ENCODE measurements around the gene DCLK1. TPM values are rescaled to one million over a fixed set of nuclear protein-coding genes. Genes with fewer than 3 reads are reported as not detected.

The DCLK1 gene
- total RNA-seq, 1 experiment from 2014 or later: not detected

DNA sequence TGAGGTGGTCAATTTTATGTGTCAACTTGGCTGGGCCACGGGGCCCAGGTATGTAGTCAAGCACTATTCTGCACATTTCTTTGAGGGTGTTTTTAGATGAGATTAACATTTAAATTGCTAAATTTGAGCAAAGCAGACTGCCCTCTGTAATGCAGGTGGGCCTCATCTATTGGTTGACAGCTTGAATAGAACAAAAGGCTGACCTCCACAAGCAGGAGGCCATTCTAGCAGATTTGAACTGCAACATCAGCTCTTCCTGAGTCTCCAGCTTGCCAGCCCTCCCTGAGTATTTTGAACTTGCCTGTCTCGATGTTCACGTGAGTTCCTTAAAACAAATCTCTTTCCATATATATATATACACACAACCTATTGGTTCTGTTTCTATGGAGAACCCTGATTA, 134.8 kb downstream of the DCLK1 start:
- Mint-ChIP-seq H3K36me3 (ENCODE audit: insufficient read depth, unreplicated experiment) (no peaks in the 10 kb centered on the region), H3K4me1 (ENCODE audit: low read depth, unreplicated experiment) (no peaks in the 10 kb centered on the region), H3K4me3 (ENCODE audit: unreplicated experiment) (no peak overlapping the region), H3K27me3 (ENCODE audit: insufficient read depth, unreplicated experiment) (peaks cover 4% of the 10 kb centered on the region), H3K27ac (ENCODE audit: unreplicated experiment) (no peak overlapping the region), H3K9me3 (ENCODE audit: unreplicated experiment) (no peaks in the 10 kb centered on the region)
- Histone ChIP-seq H3K27me3 (replicated peaks; ENCODE audit: control insufficient read depth, insufficient read depth, low read length) (no peaks in the 10 kb centered on the region), H3K36me3 (ENCODE audit: control insufficient read depth, insufficient read depth, low read length) (no peaks in the 10 kb centered on the region), H3K9me3 (no peaks in the 10 kb centered on the region), H3K4me3 (ENCODE audit: low read depth, low read length) (no peak overlapping the region), H3K4me1 (no peaks in the 10 kb centered on the region)
- ChIA-PET CTCF (no interaction called here), POLR2A (no interaction called here)
- no TSS peak for BruUV-seq (replicated peaks)
- DNase-seq: no peak
- intact Hi-C loops (cut with micrococcal nuclease; ENCODE audit: unreplicated experiment): no loop called here
- TF ChIP-seq, protein P1, sequence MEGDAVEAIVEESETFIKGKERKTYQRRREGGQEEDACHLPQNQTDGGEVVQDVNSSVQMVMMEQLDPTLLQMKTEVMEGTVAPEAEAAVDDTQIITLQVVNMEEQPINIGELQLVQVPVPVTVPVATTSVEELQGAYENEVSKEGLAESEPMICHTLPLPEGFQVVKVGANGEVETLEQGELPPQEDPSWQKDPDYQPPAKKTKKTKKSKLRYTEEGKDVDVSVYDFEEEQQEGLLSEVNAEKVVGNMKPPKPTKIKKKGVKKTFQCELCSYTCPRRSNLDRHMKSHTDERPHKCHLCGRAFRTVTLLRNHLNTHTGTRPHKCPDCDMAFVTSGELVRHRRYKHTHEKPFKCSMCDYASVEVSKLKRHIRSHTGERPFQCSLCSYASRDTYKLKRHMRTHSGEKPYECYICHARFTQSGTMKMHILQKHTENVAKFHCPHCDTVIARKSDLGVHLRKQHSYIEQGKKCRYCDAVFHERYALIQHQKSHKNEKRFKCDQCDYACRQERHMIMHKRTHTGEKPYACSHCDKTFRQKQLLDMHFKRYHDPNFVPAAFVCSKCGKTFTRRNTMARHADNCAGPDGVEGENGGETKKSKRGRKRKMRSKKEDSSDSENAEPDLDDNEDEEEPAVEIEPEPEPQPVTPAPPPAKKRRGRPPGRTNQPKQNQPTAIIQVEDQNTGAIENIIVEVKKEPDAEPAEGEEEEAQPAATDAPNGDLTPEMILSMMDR (IDR thresholded peaks at IDR 0.05; ENCODE audit: insufficient read depth in 1 of 2, low read depth in 1 of 2, low read length in 1 of 2, severe bottlenecking in 1 of 2, unreplicated experiment in 1 of 2): no peak

DNA sequence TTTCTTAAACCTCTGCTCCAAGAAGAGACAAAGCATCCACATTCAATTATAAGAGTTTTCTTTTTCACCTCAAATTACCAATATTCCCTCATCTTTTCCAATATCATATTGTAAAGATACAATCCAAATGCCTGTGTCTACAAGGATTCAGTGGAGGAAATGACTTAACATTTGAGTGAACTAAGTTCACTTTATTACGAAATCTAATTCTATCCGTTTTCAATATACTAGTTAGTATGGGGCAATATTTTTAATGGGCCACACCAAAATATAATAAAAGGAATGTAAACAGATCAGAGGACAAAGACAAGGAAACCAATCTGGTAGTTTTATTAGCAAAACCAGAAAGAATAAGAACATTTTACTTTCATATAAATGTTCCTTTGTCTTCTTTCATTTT, 136.0 kb downstream of the DCLK1 start:
- Mint-ChIP-seq H3K4me1 (ENCODE audit: low read depth, unreplicated experiment) (no peaks in the 10 kb centered on the region), H3K4me3 (ENCODE audit: unreplicated experiment) (no peak overlapping the region), H3K36me3 (ENCODE audit: insufficient read depth, unreplicated experiment) (no peaks in the 10 kb centered on the region), H3K9me3 (ENCODE audit: unreplicated experiment) (no peaks in the 10 kb centered on the region), H3K27me3 (ENCODE audit: insufficient read depth, unreplicated experiment) (peaks cover 4% of the 10 kb centered on the region), H3K27ac (ENCODE audit: unreplicated experiment) (no peak overlapping the region)
- H3K36me3 ChIP-seq (ENCODE audit: control insufficient read depth, insufficient read depth, low read length): no peaks in the 10 kb centered on the region
- H3K4me1 ChIP-seq: no peaks in the 10 kb centered on the region
- POLR2A ChIA-PET: no interaction called here
- no peaks in the 10 kb centered on the region for H3K27me3 ChIP-seq (replicated peaks; ENCODE audit: control insufficient read depth, insufficient read depth, low read length)
- CTCF ChIA-PET: no interaction called here
- no TSS peak for BruUV-seq (replicated peaks)
- no peaks in the 10 kb centered on the region for H3K9me3 ChIP-seq
- TF ChIP-seq, protein P1 (IDR thresholded peaks at IDR 0.05; ENCODE audit: insufficient read depth in 1 of 2, low read depth in 1 of 2, low read length in 1 of 2, severe bottlenecking in 1 of 2, unreplicated experiment in 1 of 2): no peak
- intact Hi-C loops (cut with micrococcal nuclease; ENCODE audit: unreplicated experiment): no loop called here
- no peak overlapping the region for H3K4me3 ChIP-seq (ENCODE audit: low read depth, low read length)
- no peak for DNase-seq

DNA sequence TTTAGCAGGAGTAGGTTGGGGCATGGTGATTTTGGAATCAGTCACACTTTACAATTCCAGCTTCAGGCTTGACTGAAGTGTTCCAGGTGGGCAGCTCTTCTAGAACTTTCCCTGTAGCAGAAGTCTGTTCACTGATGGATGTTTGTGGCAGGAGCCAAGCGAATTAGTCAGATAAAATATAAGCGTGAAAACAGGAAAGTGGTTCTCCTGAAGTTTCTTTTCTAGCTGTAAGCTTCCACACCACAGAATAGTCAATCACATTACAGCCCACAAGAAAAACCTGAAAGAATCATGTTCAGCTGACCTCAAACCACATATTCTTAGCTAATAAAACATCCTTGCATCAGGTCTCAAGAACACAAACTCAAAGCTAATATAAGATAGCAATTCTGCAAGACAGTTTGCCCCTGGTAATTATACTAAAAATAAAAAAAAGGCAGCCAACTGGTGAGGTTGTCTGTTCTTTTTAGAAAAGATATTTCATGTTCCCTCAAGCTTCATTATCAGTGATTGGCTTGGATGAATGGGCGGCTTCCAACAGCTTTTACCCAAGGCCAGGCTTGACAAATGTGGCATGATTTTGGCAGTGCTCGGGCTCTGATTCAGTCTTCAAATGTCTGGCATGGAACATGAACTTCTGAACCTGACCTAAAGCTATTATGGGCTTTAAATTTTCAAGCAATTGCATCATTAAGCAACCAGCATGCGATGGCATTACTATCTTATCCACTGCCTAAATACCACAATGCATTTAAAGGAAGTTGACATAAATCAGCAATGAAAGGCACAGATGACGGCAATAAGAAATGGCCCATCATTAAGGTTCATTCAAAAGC, 136.8 kb downstream of the DCLK1 start:
- Histone ChIP-seq H3K9me3 (no peaks in the 10 kb centered on the region), H3K27me3 (replicated peaks; ENCODE audit: control insufficient read depth, insufficient read depth, low read length) (no peaks in the 10 kb centered on the region), H3K36me3 (ENCODE audit: control insufficient read depth, insufficient read depth, low read length) (no peaks in the 10 kb centered on the region), H3K4me1 (no peaks in the 10 kb centered on the region), H3K4me3 (ENCODE audit: low read depth, low read length) (no peak overlapping the region)
- Mint-ChIP-seq H3K4me1 (ENCODE audit: low read depth, unreplicated experiment) (no peaks in the 10 kb centered on the region), H3K9me3 (ENCODE audit: unreplicated experiment) (no peaks in the 10 kb centered on the region), H3K36me3 (ENCODE audit: insufficient read depth, unreplicated experiment) (no peaks in the 10 kb centered on the region), H3K4me3 (ENCODE audit: unreplicated experiment) (no peak overlapping the region), H3K27ac (ENCODE audit: unreplicated experiment) (no peak overlapping the region), H3K27me3 (ENCODE audit: insufficient read depth, unreplicated experiment) (peaks cover 3% of the 10 kb centered on the region)
- ChIA-PET POLR2A (no interaction called here), CTCF (no interaction called here)
- intact Hi-C loops (cut with micrococcal nuclease; ENCODE audit: unreplicated experiment): no loop called here
- TF ChIP-seq, protein P1 (IDR thresholded peaks at IDR 0.05; ENCODE audit: insufficient read depth in 1 of 2, low read depth in 1 of 2, low read length in 1 of 2, severe bottlenecking in 1 of 2, unreplicated experiment in 1 of 2): no peak
- BruUV-seq (replicated peaks): no TSS peak
- DNase-seq: no peak
